B cell (primary cell): ENCODE data around the gene PRPS1.

ENCODE experiments used
- CTCF ChIP-seq: fragments of 200-600 bp; IDR thresholded peaks from one replicate; pipeline ENCODE4 v1.8.0; 2022; ENCODE audit warnings: antibody characterized with exemption, mild to moderate bottlenecking
- EZH2 ChIP-seq: IDR thresholded peaks from 2 replicates; pipeline ENCODE4 v1.6.1; 2012; ENCODE audit warnings: borderline replicate concordance, low read depth, mild to moderate bottlenecking, moderate library complexity, low read length; ENCODE audit not compliant: insufficient read depth, poor library complexity, severe bottlenecking

- TF ChIP-seq CTCF (no peak), EZH2 (no peak)
Observed at GRCh38 chrX:107624893-107625292, 3.4 kb upstream of the PRPS1 start.
